Cerebellar nuclear complex (tissue), 1 donor: ENCODE measurements around the gene EMID1.

ENCODE experiments used
- DNase-seq, 2 experiments: peaks; one replicate each; lab custom pipeline; 2025; lab: John Stamatoyannopoulos, UW

Gene EMID1

GRCh38 chr22:29195118-29195963, 10.4 kb upstream of the EMID1 start:
- DNase-seq = no peak

- no peak for DNase-seq
Measured at GRCh38 chr22:29195964-29196666, 9.6 kb upstream of the EMID1 start.

- DNase-seq = no peak
Measured at GRCh38 chr22:29197096-29197495, 8.6 kb upstream of the EMID1 start.

- no peak for DNase-seq
Measured at GRCh38 chr22:29198240-29198639, 7.5 kb upstream of the EMID1 start.

GRCh38 chr22:29199702-29200400, 5.8 kb upstream of the EMID1 start:
- DNase-seq = no peak

- DNase-seq = no peak
Measured at GRCh38 chr22:29200901-29201300, 4.8 kb upstream of the EMID1 start.

- no peak for DNase-seq
Measured at GRCh38 chr22:29201782-29202181, 3.9 kb upstream of the EMID1 start.

GRCh38 chr22:29202212-29203192, 3.2 kb upstream of the EMID1 start:
- DNase-seq = no peak

- DNase-seq = no peak
Measured at GRCh38 chr22:29203488-29204454, 1.9 kb upstream of the EMID1 start.

GRCh38 chr22:29204455-29205183, 1.1 kb upstream of the EMID1 start:
- no peak for DNase-seq

GRCh38 chr22:29205252-29205593, 473 bp upstream of the EMID1 start:
- DNase-seq = no peak

- no peak for DNase-seq
Measured at GRCh38 chr22:29206372-29207242, 911 bp downstream of the EMID1 start.

GRCh38 chr22:29207243-29207550, 1.5 kb downstream of the EMID1 start:
- DNase-seq = no peak

- no peak for DNase-seq
Measured at GRCh38 chr22:29207562-29208501, 2.1 kb downstream of the EMID1 start.

GRCh38 chr22:29208502-29208862, 2.8 kb downstream of the EMID1 start:
- DNase-seq = no peak

- no peak for DNase-seq
Measured at GRCh38 chr22:29208879-29209623, 3.4 kb downstream of the EMID1 start.

GRCh38 chr22:29209624-29209929, 3.9 kb downstream of the EMID1 start:
- no peak for DNase-seq
